HK-2 (cell line): ENCODE data around the gene HPSE2.
"Not testable (repeated sequence)": the region's sequence is repeated elsewhere in the genome, so short reads cannot be mapped to it uniquely, and the experiment has no call there.

Source experiments
- DNase-seq: peaks from one replicate; pipeline ENCODE4 v3.0.0-alpha.2; 2018; ENCODE audit not compliant: unreplicated experiment

The HPSE2 gene

GRCh38 chr10:99161165-99161564, 74.5 kb downstream of the HPSE2 start:
- no peak for DNase-seq

GRCh38 chr10:99143651-99144050, 92.0 kb downstream of the HPSE2 start:
- no peak for DNase-seq

DNA sequence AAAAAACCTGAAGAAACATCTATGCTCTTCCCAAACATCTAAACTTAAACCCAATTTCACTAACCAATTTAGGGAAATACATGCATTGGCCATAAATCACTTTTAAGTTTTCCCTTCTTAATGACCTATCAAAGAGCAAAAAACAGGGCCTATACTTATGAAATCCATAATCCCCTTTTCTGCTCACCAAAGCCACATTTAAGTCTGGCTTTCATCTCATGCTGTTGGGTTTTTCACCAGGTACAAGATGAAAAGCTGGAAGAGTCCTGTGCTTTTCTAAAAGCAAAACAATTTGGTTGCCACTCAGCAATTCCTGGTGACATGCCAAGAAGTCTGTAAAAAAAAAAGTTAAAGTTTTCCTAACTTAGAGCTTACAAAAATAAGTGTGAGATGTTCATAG, 92.6 kb downstream of the HPSE2 start:
- no peak for DNase-seq

GRCh38 chr10:99132897-99133296, 102.8 kb downstream of the HPSE2 start:
- not testable (repeated sequence) for DNase-seq

DNA sequence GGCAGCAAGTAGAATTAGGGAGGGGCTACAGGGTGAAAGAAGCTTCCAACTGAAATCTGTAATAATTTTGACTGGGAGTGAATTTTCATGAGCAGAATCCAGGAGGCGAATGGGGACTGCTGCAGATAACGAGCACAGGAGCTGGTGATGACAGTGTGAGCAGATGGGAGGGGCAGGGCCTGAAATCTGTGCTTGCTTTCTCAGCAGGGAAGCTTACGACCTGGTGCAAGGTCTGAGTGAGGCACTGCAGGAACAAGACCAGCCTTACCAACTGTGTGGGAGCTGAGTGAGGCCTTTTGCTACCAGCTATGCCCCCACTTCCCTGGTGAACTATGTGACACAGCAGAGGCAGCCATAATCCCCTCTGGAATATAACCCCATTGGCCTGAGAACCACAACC, 109.8 kb downstream of the HPSE2 start:
- DNase-seq: no peak

- no peak for DNase-seq
Observed at GRCh38 chr10:99124376-99124775, 111.3 kb downstream of the HPSE2 start.

DNA sequence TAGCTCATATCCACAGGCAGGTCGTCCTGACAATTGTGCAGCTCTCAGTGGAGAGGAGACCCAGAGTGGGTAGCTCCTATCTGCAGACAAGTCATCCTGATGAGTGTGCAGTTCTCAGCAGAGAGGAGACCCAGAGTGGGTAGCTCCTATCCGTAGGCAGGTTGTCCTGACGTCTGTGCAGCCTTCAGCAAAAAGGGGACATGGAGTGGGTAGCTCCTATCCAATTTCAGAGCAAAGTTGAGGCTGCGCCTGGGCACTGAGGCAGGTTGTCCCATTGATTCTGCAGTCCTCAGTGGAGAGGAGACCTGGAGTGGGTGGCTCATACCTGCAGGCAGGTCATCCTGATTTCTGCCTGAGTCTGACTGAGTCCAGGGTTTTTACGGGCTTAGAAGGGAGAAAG, 111.8 kb downstream of the HPSE2 start:
- DNase-seq: no peak

GRCh38 chr10:99123336-99123735, 112.3 kb downstream of the HPSE2 start:
- no peak for DNase-seq

DNA sequence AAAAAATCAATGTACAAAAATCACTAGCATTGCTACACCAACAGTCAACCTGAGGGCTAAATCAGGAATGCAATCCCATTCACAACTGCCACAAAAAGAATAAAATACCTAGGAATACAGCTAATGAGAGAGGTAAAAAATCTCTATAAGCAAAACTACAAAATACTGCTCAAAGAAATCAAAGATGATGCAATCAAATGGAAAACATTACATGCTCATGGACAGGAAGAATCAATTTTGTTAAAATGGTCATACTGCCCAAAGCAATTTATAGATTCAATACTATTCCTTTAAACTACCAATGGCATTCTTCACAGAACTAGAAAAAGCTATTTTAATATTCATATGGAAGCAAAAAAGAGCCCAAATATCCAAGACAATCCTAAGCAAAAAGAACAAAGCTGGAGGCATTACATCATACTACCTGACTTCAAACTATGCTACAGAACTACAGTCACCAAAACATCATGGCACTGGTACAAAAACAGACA, 116.3 kb downstream of the HPSE2 start:
- DNase-seq: no peak

DNA sequence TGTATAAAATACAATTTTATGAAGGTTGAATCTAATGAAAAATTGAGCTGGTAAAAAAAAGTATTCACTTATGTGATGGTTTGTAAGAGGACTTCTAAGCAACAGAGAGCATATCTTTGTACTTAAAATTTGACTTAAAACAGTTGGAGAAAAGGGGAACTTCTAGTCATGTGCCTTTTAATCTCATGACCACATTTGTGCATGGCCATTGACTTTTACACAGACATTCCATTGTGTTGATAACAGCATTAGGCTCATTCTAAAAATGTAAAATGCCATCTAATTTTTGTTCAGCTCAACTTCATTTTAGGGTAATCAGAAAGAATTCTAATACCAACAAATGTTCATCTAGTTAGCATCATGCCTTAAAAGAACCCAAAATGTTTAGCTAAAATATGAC, 119.9 kb downstream of the HPSE2 start:
- no peak for DNase-seq

- no peak for DNase-seq
Observed at GRCh38 chr10:99085358-99085757, 150.3 kb downstream of the HPSE2 start.

DNA sequence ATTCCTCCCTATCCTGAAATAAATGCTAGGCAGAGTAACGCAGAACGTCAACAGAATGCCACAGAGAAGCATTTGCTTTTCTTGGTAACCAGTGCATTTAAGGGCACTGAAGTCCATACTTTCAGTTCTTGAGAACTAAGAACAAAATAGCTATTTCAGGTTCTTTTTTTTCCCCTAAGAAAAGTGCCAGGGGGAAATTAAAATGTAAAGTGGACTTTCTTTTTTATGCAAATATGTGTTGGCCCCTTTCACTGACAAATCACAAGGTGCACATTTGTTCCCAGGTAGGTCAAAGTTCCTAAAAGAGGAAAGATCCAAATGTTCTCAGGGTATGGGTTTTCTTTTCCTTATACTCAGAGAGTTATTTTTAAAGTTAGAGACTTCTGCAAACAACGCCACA, 151.5 kb downstream of the HPSE2 start:
- DNase-seq: no peak

- DNase-seq: no peak
Observed at GRCh38 chr10:99080275-99080945, 155.2 kb downstream of the HPSE2 start.

DNA sequence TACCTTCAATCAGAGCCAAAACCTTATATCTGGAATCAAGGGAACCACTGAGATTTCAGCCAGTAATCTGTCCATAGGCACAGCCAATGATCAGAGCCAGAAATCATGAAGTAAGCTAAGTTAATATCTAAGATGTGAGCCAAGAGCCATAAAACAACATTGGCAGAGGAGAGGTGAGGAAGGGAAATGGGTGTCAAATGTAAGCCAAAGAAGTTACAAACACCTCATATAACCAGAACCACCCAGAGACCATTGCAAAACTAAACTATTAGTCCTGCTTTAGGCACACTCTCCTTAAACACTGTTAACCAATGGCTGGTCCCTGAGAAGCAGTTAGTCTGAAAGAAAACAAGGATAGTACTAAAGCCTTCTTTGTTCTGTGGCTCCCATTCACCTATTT, 173.1 kb downstream of the HPSE2 start:
- no peak for DNase-seq

GRCh38 chr10:99058762-99059161, 176.9 kb downstream of the HPSE2 start:
- DNase-seq: no peak

GRCh38 chr10:99057936-99058690, 177.5 kb downstream of the HPSE2 start:
- no peak for DNase-seq

DNA sequence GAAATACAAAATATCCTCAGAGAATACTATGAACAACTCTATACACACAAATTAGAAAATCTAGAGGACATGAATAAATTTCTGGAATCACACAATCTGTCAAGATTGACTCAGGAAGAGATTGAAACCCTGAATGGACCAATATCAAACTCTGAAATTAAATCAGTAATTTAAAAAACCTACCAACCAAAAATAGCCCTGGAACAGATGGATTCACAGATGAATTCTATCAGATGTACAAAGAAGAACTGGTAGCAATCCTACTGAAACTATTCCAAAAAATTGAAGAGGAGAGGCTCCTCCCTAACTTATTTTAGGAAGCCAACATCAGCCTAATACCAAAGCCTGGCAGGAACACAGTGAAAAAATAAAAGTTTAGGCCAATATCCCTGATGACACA, 190.0 kb downstream of the HPSE2 start:
- no peak for DNase-seq

DNA sequence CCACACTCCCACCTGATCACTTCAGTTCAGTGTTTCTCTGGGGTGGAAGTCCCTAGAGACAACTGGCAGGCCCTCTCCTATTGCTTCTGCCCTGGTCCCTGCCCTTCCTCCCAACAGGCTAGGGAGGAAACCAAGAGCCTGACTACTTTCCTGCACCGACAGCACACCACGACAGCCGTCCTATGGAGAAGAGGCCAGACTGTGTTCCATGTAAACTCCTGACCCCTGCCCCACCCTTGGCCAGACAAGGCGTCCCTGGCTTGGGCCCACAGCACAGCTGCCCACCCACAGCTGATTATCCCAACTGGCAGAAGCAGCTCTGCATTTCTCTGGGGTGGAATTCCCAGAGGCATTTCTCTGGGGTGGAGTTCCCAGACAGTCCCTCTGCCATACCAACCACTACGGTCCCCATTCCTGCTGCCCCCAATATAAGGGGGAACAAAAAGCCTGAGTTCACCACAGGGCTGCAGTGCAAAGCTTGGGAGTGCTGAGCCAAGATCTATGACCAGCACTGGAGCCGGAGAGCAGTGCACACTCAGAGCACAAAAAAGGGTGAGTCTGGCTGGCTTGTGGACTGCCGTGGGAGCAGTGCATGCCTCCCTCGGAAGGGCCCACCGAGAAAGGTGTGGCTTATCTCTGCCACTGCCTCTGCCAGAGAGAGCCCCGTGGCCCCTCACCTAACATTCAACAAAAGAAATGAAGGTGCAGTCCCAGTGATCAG, 193.4 kb downstream of the HPSE2 start:
- DNase-seq: no peak

- no peak for DNase-seq
Observed at GRCh38 chr10:99041468-99041867, 194.2 kb downstream of the HPSE2 start.

DNA sequence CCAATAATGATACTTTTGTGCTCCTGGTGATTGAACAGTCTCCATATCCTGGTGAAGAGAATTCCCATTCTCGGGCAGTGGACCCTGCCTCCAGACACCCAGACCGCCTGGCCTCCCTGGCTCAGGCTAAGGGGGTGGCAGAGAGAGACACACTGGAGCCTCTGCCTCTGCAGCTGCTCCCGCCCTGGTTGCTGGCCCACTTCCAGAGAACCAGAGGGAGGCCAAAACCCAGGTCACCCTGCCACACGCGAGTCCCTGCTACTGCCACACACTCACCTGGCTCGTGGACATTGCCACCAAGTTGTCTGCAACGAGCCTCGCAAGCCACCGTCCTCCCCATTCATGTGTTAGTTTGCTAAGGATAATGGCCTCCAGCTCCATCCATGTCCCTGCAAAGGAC, 221.8 kb downstream of the HPSE2 start:
- no peak for DNase-seq

- no peak for DNase-seq
Observed at GRCh38 chr10:99010286-99010685, 225.4 kb downstream of the HPSE2 start.

DNA sequence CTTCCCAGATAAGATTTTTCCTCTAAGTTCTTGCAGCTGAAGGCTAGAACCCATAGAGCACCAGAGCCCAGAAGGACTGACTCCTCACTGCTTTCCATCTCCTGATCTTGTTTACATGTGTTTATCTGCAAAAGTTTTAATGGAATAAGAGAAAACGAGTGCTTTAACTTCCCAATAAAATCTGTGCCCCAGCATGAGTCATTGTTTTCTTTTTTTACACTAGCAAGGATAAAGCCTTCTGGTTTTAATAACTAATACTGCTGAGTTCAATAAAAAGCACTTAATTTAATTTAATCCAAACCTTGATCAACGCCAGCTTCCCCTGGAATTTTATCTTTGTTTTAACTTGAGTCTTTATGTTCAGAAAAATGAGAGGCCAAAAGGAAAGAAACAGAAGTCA, 227.6 kb downstream of the HPSE2 start:
- no peak for DNase-seq

GRCh38 chr10:99007457-99007856, 228.2 kb downstream of the HPSE2 start:
- no peak for DNase-seq
